NCI-H524 treated with DMSO at 0.1 percent for 48 hours (cell line): Measurements from ENCODE around the gene ATP11A.

Experiments
- DNase-seq: peaks from one replicate; lab custom pipeline; 2025; lab: John Stamatoyannopoulos, UW

Gene ATP11A

GRCh38 chr13:112761701-112762689, 72.2 kb downstream of the ATP11A start:
- no peak for DNase-seq

- DNase-seq: no peak
These were observed 72.8 kb downstream of the ATP11A start for GRCh38 chr13:112762690-112763080.

DNA sequence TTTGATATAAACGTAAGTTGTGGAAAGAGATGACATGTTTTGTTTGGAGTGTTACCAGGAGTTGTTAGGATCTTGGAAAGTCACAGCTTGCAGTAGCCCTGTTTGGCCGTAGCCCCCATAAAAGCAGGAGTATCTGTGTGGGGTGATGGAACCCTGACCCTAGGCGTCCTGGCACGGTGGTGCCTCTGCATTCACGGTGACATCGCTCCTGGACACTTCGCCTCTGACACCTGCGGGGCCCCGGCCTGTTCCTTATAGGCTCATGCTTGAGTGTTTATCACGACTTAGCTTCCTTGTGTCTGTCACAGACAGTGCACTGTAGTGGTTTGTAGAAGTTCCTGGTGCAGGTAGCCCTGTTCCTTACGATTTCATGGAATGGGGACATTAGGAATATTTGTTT, 74.2 kb downstream of the ATP11A start:
- no peak for DNase-seq

- no peak for DNase-seq
These were observed 75.2 kb downstream of the ATP11A start for GRCh38 chr13:112764864-112765561.

GRCh38 chr13:112765731-112766130, 75.9 kb downstream of the ATP11A start:
- DNase-seq: no peak

DNA sequence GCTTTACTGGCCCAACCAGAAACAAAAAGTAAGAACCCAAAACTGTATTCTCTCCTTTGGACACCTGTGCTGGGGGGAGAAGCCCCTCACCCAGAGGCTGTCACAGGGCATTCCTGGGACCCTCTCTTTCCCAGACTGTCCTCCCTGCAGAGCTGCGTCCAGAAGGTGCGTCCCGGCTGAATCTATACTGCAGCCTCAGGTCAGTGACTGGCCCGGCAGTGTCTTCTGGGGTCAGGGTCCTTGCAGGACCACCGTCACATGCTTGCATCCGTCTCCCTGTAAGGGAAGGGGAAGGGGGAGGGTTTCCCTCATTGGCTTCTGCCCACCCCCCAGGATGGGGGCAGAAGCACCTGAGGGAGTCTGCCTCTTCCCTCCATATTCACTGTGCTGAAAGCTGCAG, 76.5 kb downstream of the ATP11A start:
- DNase-seq: no peak

GRCh38 chr13:112767506-112768471, 78.0 kb downstream of the ATP11A start:
- no peak for DNase-seq

DNA sequence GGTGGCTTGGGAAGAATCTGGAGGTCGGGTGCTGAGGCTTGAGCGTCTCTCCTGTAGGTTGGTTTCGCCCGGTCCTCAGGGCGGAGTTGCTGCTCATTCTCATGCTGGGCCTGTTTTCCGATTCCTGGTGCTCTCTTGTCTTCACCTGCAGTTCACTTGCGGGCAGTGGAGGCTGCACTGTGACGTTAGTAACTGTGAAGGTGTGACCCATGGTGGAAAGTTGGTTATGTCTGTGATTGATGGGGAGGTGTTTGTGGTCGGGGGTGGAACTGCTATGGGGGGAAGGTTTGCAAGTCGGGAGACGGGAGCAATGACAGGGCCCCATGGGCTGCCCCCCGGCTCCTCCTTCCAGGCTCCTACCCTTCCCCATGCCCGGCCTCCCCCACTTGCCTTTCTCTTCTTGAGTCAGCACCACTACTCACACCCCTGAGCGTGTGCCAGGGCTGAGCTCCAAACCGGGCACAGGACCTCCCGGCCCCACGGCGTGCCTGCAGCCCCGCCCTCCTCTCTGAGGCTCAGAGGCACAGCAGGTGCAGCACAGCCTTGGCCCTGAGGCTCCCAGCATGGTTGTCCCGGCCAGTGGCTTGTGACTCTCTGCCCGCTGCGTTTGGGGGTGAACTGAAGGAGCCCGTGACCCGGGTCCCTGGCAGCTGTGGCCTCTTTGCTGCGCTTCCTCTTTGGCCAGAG, 79.1 kb downstream of the ATP11A start:
- DNase-seq: no peak

DNA sequence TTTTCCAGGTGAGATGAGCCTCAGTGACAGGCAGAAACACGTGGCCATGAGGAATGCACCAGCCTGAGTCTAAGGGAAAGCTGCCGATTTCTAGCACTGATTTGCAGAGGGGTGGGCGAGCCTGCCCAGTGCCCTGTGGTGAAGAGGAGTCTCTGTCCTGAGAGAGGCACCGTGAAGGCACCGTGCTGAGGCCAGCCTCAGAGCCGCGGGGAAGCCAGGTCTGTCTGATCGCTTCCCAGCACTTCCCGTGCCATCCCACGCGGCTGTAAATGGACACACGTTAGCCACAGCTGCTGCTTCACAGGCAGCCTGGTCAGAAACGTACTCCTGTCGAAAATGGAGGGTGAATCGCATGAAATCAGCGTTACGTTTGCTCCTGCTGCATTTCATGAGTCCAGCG, 79.8 kb downstream of the ATP11A start:
- no peak for DNase-seq

DNA sequence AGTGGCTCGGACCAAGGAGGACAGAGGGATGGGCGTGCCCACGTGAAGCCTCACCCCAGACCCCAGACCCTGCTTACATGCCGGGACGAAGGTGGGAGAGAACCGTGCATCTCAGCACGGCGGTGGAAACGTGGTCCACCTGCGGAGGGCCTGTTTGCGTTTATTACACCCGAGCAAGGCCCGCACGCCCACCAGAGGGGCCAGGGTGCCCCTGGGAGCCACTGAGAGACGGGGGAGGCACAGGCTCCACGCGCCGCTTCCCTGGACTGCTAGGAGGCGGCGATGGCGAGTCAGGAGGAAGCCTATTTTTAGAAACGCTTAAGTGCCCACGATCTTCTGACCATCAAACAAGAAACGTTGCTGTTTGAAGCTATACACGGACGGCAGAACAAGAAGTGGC, 80.7 kb downstream of the ATP11A start:
- DNase-seq: no peak

- no peak for DNase-seq
These were observed 81.5 kb downstream of the ATP11A start for GRCh38 chr13:112771139-112771876.

- DNase-seq: no peak
These were observed 82.2 kb downstream of the ATP11A start for GRCh38 chr13:112771877-112772538.

- DNase-seq: no peak
These were observed 82.7 kb downstream of the ATP11A start for GRCh38 chr13:112772539-112772909.

GRCh38 chr13:112772929-112773328, 83.1 kb downstream of the ATP11A start:
- DNase-seq: no peak

- DNase-seq: no peak
These were observed 84.0 kb downstream of the ATP11A start for GRCh38 chr13:112773601-112774447.

DNA sequence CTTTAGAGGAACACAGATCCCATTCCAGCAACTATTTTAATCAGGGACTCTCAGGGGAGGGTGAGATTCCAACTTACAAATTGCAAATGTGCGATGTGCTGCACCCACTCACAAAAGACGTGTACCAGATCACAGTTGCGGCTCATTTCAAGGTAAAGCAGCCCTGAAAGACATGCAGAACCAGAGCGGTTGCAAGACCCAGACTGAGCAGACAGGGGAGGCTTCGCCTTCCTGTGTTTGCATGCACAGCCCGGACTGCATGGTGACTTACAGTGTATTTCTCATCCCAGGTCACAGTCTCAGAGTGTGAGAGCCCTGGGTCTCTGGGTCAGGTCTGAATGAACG, 84.6 kb downstream of the ATP11A start:
- no peak for DNase-seq

DNA sequence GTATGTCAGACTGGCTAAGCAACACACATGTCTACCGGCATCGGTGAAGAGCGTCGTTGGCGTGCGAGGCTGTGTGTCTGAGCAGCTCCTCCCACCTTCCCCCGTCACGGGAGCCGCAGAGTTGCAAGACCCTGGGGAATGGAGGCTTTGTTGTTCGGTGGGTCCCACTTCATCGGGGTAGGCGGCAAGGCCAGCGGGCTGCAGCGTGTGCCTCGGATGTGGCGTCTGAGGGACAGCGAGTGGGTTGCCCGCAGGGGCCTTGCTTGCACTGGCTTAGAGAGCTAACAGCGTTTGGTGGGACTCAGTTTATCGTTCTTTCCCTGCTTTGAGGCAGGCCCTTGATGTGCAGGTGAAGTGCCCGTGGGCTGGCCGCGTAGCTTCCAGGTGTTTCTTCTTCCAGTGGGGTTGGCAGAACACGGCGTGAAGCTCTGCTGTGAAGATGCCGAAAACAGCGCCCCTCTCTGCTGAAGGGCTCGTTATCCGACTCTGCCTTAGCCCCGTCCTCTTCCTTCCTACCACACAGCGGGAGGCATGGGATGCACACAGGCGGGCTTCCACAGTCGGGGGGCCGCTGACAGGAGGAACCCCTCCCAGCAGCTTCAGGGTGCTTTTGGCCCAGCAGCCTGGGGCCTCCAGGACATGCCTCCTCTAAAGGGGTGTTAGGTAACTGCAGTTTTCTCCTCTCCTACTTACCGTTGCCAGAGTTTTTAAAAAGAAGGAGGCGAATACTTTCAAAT, 85.2 kb downstream of the ATP11A start:
- DNase-seq: no peak

DNA sequence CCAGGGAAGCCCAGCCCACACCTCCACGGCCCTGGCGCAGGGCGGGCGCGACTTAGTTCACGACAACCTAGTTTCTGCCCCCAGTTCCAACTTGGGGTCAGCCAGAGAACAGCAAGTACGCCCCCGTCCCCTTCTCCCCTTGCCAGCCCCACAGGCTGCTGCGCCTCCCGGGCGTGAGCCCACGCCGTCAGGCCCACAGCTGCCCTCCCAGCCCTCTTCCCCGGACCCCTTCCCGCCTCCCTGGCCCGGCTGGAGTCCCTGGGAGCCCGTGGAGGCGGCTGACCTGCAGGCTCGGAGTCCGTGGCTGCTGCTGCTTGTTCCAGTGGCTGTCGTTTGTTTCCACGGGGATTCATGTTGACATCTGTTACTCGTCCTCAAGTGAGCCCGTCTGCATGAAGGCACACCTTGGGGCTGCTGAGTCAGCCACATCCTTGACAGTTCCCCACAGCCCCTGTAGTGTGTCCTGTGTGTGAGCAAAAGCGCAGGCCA, 86.0 kb downstream of the ATP11A start:
- no peak for DNase-seq

- DNase-seq: no peak
These were observed 86.5 kb downstream of the ATP11A start for GRCh38 chr13:112776354-112776753.
